ENCODE data around the gene TRIM42.

DNA sequence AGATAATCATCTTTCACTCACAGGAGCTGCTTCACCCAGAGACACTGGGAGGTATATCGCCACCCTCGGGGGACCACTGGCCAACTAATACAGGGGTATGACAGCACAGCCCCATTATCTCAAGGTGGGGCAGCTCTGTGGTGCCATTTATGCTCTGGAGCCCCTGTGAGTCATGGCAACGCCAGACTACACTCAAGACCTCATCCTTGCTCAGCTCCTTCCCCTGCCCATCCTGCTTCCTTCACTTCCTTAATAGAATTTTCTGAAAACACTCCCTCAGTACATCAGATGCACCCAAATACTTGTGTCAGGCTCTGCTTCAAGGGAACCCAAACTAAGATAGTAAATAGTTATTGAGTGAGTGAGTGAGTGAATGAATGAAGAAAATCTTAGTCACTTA is 45.7 kb downstream of the TRIM42 start:
- TF ChIP-seq, protein P1, sequence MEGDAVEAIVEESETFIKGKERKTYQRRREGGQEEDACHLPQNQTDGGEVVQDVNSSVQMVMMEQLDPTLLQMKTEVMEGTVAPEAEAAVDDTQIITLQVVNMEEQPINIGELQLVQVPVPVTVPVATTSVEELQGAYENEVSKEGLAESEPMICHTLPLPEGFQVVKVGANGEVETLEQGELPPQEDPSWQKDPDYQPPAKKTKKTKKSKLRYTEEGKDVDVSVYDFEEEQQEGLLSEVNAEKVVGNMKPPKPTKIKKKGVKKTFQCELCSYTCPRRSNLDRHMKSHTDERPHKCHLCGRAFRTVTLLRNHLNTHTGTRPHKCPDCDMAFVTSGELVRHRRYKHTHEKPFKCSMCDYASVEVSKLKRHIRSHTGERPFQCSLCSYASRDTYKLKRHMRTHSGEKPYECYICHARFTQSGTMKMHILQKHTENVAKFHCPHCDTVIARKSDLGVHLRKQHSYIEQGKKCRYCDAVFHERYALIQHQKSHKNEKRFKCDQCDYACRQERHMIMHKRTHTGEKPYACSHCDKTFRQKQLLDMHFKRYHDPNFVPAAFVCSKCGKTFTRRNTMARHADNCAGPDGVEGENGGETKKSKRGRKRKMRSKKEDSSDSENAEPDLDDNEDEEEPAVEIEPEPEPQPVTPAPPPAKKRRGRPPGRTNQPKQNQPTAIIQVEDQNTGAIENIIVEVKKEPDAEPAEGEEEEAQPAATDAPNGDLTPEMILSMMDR (IDR thresholded peaks at IDR 0.05), result no peak
- TF ChIP-seq POLR2A (IDR thresholded peaks at IDR 0.05), result no peak

Data from testis (tissue), 2 donors.